ENCODE results near the gene PMM2.

DNA sequence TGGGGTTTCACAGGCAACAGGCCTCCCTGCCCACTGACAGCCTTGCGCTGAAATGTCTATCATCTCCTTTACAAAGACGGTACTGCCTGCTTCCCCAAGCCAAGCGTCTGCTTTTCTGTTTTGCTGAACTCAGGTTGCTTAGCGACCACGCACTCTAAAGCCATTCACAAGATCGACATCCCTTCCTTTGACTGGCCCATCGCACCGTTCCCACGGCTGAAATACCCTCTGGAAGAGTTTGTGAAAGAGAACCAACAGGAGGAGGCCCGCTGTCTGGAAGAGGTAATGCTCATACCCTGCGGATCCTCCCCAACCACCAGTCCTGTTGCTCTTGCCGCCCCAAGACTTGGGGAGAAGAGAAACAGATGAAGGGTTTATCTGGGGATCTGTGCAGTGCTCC lies 28.9 kb upstream of the PMM2 start:
- TF ChIP-seq MYC (IDR thresholded peaks at IDR 0.05; ENCODE audit: low read depth, low read length) (no peak), POLR2AphosphoS5 (IDR thresholded peaks at IDR 0.05; ENCODE audit: insufficient read depth, low read depth, low read length) (no peak)
